Dermis lymphatic vessel endothelial cell (primary cell): ENCODE data around the gene ABI1. TPM values are rescaled to one million over a fixed set of nuclear protein-coding genes. Genes with fewer than 3 reads are reported as not detected.

Experiments
- total RNA-seq: library from RNA; depleted of rRNA; stranded (reverse); fragments of >200 nt; gene quantifications from 2 replicates; pipeline ENCODE4 v1.2.1, GENCODE V29; 2014

The ABI1 gene
- 37.6 and 43.7 TPM in 2 replicates for total RNA-seq

DNA sequence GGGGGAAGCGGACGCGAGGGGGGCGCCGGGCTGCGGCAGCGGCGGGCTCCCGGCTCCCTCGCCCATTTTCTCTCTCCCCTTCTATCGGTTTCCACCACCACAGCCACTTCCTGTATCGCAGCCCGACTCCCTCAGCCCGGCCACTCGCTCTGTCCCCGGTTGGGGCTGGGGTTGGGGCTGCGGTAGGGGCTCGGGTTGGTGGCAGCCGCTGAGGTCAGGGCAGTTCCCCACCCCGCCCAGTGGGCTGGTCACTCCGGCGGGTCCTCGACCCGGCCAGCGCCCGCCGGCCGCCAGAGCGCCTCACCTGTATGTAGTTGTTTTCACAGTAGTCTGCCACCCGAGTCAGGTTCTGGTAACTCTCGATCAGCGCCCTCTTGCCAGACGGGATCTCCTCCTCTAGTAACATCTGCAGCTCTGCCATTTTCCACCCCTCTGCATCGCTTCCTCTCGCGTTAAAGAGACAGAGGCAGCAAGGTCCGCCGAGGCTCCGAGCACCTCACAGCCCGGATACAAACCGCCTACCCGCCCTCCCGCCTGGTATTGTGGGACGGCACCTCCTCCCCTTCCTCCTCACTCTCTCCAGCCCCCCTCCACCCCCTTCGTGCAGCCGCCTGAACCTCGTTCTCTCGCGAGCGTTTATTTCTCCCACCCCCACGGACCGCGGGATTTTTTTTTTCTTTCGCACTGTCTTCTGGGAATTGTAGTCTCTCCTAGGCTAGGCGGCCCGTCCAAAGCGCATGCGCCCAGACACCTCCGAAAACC is at the start of gene ABI1:
TSS of gene ABI1 (minus strand) at position 516 of the 762 bp plus-strand sequence. CDS start at position 421, 95 bp downstream.

DNA sequence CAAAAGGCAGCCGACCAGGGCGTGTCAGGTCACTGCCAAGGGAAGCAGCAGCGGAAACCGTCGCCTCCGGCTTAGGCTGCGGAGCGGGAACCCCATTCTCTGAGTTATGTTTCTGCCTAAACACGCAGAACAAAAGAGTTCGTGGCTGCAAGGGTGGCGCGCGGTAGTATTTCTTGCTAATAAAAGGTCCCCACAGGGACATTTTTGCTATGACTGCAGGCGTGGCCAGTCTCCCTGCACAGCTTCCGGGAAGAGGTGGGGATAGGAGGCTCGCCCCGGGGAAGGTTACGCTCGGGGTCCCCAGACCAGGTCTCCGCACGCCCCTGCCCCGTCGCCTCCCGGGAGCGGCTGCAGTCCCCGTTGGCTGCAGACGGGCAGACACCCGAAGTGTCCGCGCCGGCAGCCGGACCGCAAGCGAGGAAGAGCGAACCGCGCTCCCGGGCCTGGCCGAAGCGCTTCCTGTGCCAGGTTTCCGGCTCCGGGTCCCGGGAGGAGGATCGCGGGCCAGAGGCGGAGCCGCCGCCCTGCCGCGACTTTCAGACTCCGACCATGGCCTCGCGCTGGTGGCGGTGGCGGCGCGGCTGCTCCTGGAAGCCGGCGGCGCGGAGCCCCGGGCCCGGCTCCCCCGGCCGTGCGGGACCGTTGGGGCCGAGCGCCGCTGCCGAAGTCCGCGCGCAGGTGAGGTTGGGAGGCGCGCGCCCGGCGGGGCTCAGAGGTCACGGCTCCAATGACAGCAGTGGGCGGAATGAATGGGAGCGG is 163.4 kb downstream of the ABI1 start, which contains the start of gene PDSS1:
TSS of gene PDSS1 (plus strand) at position 539 of the 759 bp plus-strand sequence. CDS start at position 550, 11 bp downstream.

Other genes starting within 250 kb of the ABI1 start
- gene PDSS1, start 163.3 kb downstream of the ABI1 start, total RNA-seq = 1.6 and 2.7 TPM in 2 replicates
- 6.1 and 10.6 TPM in 2 replicates for gene ANKRD26, start 239.5 kb upstream of the ABI1 start, total RNA-seq